ENCODE results near the gene OSBPL8.

- TF ChIP-seq, protein P1, sequence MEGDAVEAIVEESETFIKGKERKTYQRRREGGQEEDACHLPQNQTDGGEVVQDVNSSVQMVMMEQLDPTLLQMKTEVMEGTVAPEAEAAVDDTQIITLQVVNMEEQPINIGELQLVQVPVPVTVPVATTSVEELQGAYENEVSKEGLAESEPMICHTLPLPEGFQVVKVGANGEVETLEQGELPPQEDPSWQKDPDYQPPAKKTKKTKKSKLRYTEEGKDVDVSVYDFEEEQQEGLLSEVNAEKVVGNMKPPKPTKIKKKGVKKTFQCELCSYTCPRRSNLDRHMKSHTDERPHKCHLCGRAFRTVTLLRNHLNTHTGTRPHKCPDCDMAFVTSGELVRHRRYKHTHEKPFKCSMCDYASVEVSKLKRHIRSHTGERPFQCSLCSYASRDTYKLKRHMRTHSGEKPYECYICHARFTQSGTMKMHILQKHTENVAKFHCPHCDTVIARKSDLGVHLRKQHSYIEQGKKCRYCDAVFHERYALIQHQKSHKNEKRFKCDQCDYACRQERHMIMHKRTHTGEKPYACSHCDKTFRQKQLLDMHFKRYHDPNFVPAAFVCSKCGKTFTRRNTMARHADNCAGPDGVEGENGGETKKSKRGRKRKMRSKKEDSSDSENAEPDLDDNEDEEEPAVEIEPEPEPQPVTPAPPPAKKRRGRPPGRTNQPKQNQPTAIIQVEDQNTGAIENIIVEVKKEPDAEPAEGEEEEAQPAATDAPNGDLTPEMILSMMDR (IDR thresholded peaks at IDR 0.05): no peak
- TF ChIP-seq EP300 (IDR thresholded peaks at IDR 0.05): no peak
- no peak for TF ChIP-seq POLR2A (IDR thresholded peaks at IDR 0.05)
- TF ChIP-seq POLR2AphosphoS5 (IDR thresholded peaks at IDR 0.05): no peak
Observed at GRCh38 chr12:76311796-76312195, 247.8 kb downstream of the OSBPL8 start.

All from stomach (tissue), 4 donors.